MM.1S (cell line): ENCODE results near the gene ZC3H7B.

Source experiments
- CTCF ChIP-seq: fragments of 300-600 bp; sonication (generic); IDR thresholded peaks from 2 replicates; pipeline ENCODE4 v1.5.1; 2016; ENCODE audit warnings: antibody characterized with exemption, low read length, mixed read lengths
- EZH2 ChIP-seq: fragments of 300-600 bp; sonication (generic); optimal IDR thresholded peaks from 2 replicates; pipeline ENCODE3; 2017; ENCODE audit warnings: low read depth, mild to moderate bottlenecking, antibody characterized with exemption, low read length, mixed read lengths
- EZH2phosphoT487 ChIP-seq: fragments of 300-600 bp; sonication (generic); IDR thresholded peaks from 2 replicates; pipeline ENCODE4 v1.6.1; 2018; ENCODE audit warnings: antibody characterized with exemption, low read length

DNA sequence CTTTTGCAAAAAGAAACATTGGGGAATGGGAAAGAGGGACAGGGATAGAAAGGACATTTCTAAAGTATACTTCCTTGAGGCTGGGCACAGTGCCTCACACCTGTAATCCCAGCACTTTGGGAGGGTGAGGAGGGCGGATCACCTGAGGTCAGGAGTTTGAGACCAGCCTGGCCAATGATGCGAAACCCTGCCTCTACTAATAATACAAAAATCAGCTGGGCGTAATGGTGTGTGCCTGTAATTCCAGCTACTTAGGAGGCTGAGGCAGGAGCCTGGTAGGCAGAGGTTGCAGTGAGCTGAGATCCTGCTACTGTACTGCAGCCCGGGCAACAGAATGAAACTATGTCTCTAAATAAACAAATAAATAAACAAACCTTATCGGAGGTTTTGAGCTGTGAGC lies 64.1 kb downstream of the ZC3H7B start:
- TF ChIP-seq CTCF: no peak
- TF ChIP-seq EZH2: no peak
- TF ChIP-seq EZH2phosphoT487: no peak
